CD4-positive, alpha-beta T cell treated with Interleukin-15 for 1 hour (primary cell): ENCODE results near the gene SLC30A3.

Source experiments
- DNase-seq: peaks from one replicate; pipeline ENCODE4 v3.0.0-alpha.2; 2020

SLC30A3 gene

DNA sequence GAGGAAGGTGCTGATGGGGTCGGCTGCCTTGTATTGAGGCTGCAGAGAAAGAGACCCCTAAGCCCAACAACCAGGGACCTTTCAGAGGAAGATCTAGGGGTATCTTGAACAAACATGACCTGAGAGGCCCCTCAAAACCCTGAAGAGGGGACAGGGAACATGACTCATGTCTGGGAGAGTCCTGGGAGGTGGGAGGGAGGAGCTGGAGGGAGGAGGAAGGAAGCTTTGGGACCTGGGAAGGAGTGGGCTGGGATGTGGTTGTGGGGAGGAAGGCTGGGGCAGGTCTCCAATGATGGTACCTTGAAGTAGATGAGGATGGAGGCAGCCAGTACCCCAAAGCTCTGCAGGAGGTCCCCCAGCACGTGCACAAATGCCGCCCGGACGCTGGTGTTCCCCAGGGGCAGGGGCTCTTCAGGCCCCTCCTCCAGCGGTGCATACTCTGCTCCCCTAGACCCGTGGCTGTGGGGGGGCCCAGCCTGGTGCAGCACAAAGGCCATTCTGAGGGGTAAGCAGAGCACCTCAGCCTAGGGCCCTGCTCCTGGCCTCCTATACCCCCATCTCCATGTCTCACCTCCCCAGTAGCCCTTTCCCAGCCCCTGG is 5.9 kb downstream of the SLC30A3 start:
- DNase-seq, result no peak

DNA sequence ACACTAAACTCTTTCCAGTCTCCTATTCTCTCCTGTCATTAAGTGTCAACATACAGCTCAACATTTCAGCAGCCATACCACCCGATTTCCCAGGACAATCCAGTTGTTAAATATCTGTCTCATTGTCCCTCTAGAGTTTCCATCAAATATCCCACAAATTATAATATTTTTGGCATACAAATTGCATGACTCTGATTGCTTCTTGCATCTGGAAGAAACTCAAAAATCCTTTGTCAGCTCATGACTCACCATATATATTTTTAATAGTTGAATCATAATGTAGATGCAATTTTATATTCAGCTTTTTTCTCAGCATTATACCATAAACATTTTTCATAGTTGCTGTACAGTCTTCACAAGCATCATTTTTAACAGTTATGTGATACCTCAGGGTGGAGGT is 7.2 kb downstream of the SLC30A3 start:
- no peak for DNase-seq

DNA sequence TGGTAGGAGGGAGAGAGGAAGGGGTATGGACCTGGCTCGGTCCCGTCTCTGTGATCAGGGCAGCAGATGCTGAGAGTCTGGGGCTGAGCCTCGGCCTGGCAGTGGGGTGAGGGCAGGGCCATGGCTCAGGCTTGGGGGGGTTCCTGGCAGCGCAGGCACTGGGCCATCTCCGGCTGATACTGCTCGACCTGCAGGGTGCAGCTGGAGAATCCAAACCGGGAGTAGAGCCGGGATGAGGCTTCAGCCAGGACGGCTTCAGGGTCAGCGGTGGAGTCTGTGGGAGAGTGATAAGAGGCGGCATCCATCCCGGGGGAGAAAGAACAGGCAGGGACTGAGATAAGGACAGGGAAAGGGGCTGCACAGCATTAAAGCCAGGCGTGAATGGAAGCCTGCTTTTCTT is 7.7 kb downstream of the SLC30A3 start:
- no peak for DNase-seq

DNA sequence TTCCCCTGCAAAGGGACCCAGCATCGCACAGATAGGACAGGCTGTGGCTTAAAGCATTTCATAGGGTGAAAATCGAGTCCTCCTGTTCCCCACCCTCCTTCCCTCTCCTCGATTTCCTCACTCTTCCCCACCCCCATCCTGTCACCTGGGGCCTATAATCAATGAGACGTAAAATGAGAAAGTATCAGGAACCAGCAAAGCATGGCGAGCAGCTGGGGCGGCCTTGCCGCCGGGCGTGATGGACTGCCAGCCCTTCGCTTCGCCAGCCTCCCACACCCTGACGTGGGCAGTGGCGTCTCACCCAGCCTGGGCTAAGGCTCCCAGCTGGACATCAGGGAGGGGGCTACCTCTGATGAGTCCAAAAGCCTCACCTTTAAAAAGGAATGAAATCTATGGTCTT is 11.1 kb downstream of the SLC30A3 start:
- no peak for DNase-seq

DNA sequence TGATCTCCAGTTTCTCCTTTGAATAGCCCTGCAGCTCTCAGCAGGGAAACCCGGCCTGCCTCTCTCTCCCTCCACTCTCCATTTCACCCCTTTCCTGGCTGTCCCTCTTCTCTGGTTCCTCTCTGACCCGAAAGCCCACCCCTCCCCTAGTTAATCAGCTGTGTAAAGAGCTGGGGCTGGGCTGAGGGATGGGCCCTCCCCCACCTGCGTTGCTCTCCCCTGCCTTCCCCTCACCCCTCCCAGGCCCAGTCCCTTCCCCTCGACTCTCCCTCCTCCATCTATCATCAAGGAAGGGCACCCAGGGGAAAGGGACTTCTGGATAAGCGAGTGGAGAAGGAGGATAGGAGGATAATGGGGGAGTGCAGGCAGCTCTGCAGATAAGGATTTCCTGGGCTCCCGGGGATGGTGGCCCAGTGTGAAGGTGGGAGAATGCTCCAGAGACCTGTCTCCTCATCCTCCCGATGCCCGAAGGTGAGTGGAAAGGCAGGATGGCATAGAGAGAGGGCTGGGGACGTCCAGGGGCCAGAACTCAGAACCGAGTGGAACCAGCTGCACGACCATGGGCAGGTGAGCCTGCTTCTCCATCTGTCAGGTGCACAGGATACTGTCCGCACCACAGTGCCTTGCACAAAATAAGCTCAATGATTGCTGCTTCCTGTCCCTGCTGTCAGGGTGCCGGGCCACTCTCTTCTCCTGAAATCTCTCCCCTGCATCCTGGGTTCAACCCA is 12.0 kb downstream of the SLC30A3 start:
- DNase-seq, result no peak

DNA sequence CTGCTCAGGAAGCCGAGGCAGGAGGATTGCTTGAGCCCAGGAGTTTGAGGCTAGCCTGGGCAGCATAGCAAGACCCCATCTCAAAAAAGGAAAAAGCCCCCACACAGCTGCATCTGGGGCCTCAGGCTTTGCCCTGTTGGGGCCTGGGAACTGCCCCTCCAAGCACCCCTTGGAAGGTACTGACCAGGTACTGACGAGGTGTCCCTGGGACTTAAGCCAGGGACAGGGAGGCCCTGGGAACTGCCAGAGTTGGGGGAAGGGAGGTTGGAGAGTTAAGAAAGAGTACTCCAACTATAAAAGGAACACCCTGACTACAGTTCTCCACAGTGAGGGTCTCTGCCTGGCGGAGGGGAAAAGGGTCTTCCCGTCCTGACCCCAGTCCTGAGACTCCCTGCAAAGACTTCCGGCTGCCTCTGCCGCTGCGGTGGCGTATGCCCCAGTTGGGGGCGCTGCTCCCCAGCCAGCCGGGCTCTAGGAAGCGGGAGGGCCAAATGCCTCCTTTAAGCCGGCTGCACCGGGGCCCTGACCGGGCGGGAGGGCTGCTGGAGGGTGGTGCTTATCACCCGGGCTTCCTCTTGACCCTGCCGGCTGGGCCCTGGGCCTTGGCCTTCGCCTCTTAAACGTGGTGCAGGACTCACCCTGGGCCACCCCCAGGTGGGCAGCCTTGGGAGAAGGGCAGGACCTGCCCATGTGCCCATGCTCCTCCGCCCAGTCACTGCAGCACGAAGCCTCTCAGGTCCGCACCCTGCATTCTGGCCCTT is 12.8 kb downstream of the SLC30A3 start:
- no peak for DNase-seq

DNA sequence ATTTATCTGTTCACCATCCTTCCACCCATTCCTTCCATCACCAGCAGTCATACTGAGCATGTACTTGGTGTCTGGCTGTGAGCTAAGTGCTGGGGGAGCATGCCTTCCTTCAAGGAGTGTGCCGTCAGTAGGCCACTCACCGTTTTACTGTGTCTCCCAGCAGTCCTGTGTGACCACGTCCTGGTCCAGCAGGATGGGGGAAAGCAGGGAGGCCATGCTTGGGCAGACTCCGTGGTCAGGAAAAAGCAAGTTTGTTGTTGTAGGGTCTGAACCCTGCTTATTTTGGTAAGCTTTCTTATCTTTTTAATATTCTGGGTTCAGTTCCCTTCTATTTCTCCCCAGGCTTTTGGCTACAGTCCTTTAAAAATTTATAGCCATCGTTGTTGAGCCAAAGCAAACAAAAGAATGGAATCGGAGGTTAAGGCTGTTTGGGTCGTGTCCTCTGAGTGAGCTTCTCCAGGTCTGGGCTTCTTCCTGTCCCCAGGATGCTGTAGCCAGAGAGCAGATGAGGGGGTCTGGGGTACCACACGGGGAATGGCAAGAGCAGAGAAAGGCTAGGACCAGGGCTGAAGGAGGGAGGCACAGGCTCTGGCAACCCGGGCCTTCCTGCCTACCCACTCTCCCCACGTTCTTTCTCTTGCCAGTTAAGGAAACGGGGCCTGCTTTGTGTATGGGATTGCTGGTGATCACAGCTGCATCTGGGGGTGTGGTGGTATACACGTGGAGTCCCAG is 13.5 kb downstream of the SLC30A3 start:
- no peak for DNase-seq

DNA sequence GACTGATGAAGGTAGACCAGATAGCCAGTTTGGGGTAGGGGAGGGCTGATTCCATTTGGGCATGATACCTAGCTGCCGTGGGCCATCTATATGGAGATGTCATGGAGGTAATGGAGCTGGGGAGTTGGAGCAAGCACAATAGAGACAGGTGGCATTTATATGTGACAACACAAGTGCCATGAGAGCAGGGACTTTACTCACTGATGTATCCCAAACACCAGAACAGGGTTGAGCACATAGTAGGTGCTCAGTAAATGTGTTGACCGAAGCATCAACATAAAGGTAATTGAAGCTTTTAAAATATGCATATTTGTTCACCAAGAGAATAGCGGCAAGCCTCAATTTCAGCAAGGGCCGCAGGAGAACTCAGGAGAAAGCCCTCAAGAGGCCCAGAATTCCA is 15.0 kb downstream of the SLC30A3 start:
- no peak for DNase-seq

DNA sequence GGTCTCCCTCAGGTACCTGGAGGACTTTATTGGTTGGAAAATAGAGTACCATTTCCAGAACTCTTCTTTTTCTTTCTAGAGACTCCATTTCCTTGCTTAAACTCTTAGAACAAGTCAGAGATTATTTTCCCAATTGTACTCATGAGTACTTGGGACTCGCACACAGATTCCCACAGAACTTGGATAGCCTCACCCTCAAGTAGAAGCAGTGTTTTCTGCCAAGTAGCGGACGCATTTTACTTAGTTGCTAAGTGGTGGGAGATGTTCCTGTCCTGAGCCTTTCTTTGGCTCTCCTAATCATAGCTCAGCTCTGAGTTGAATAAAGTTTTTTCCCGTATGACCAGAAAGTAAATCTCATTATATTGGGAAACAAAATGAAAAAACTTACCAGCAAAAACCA is 17.2 kb downstream of the SLC30A3 start:
- no peak for DNase-seq

DNA sequence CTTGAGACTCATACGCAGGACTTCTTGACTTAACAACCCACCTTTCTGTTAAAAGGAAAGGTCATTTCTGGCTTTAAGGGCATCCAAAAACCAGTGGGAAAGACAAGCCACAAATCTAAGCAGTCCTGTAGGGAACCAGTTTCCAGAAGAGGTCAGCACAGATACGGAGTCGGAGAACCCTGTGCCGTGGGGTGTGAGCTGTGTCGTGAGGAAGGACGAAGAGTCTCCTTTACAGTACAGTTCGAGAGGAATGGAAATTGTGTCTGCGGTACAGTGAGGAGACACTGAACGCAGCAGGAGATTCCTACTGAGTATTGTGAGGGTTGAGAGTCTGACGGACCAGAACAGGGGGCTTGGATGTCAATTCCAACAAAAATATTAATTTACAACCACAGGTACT is 17.7 kb downstream of the SLC30A3 start:
- DNase-seq, result no peak

DNA sequence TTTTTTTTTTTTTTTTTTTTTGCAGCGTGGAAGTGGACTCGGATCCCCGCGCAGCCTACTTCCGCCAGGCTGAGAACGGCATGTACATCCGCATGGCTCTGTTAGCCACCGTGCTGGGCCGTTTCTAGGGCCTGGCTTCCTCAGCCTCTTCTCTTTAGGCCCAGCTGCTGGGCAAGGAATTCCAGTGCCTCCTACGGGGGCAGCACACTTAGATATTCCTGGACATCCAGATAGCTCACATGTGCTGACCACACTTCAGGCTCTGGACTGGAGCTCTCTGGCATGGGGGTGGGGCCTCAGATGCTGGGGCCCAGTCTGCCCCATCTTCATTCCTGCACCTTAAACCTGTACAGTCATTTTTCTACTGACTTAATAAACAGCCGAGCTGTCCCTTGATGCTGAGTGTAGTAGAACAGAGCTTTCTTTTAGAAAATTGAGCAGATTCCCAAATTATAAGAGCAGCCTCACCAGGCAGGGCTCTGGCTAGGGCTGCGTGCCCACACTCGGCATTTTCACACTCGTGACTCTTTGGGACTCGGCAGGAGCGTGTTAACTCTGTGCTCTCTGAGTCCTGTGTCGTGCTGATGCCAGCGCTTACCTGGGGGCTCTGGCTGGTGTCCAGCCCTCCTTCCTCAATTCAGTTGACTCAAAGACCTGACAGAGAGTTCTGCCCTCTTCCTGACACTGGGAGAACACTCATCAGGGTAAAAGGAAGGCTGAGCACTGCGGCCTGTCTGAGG is 19.3 kb downstream of the SLC30A3 start:
- no peak for DNase-seq

DNA sequence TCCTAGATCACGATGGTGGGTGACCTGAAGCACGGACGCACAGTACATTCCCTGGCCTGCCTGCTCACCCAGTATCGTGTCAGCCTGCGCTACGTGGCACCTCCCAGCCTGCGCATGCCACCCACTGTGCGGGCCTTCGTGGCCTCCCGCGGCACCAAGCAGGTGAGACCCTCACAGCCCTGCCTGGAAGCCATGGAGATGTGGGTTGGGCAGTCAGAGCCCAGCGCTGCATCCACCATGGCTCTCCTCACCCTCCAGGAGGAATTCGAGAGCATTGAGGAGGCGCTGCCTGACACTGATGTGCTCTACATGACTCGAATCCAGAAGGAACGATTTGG is 20.3 kb downstream of the SLC30A3 start:
- no peak for DNase-seq

DNA sequence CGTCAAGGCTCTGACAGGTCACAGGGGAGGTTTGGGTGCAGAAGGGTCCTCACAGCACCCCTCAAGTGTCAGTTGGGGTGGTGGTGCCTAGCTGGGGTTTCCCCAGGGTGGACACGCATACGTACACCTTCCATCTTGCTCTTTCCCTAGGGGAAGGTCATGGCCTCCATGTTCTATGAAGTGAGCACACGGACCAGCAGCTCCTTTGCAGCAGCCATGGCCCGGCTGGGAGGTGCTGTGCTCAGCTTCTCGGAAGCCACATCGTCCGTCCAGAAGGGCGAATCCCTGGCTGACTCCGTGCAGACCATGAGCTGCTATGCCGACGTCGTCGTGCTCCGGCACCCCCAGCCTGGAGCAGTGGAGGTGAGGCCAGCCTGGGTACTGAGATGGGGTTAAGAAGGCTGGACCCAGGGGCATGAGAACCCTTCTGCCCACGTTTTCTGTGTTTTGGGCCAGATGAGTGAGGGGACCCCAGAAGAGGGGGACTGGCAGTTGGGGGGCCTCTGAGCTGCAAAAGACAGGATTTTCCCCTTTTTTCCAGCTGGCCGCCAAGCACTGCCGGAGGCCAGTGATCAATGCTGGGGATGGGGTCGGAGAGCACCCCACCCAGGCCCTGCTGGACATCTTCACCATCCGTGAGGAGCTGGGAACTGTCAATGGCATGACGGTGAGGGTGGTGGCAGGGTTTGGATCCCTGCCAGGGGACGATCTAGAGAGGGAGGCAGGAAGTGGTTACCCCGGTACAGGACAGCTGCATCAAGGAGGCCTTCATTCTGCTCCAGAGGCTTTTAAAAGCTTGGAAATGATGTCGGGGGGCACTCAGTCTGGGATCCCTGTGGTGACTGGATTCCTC is 20.9 kb downstream of the SLC30A3 start:
- DNase-seq, result no peak

DNA sequence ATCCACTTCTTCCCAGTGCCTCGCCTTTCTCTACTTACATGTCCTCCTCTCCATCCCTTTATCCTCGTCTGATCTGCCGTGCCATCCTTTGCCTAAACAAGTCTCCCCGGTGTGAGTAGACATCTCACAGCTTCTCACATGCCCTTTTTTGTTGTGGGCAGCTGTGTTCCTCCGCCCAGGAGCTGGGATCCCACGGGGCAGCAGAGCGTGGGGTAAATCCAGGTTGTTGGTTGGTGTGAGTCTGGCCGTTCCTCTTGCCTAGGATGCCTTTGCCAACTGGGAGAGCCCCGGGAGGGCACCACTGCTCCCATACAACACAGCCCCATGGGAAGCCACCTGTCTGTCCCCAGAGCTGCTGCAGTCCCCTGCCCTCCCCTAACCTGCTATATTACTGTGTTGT is 22.4 kb downstream of the SLC30A3 start:
- no peak for DNase-seq

DNA sequence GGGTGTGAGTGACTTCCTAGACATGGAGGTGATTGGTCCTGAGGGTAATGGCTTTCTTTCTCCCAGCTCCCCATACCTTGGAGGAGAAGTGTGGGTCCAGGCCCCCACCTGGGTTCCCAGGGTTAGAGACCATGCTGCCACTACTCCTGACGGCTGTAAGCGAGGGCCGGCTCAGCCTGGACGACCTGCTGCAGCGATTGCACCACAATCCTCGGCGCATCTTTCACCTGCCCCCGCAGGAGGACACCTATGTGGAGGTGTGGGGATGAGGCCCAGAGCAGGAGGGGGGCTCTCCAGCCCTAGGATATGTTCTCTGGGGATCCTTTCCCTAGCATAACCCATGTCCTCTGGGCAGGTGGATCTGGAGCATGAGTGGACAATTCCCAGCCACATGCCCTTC is 23.9 kb downstream of the SLC30A3 start:
- DNase-seq, result no peak

DNA sequence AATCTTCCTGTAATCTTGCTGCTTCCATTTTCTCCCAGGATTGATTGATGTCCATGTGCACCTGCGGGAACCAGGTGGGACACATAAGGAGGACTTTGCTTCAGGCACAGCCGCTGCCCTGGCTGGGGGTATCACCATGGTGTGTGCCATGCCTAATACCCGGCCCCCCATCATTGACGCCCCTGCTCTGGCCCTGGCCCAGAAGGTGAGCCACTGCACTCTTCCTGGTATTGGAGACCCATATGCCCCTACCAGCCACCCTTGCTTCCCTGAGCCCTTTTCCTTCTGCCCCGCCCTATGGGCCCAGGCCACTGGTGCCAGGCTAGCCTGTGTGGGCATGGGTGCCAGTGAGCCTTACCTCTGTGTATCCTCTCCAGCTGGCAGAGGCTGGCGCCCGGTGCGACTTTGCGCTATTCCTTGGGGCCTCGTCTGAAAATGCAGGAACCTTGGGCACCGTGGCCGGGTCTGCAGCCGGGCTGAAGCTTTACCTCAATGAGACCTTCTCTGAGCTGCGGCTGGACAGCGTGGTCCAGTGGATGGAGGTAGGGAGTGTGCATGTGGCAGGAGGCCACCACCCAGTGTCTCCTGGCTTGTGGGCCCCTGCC is 25.4 kb downstream of the SLC30A3 start:
- DNase-seq, result no peak

DNA sequence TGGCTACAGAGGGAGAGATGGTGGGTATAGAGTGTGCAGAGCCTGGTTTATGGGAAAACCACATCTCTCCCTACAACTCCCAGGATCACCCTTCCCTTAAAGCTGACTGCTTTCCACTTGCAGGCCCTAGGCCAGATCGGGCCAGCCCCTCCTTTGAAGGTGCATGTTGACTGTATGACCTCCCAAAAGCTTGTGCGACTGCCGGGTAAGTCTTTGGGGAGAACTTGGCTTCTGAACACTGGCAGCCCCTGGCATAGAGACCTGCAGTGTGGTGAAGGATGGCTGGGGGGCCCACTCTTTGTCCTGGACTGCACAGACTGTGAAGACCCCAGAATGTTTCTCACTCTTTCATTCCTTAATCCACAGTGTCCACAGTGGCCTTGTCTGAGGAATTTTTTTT is 26.2 kb downstream of the SLC30A3 start:
- DNase-seq, result no peak

DNA sequence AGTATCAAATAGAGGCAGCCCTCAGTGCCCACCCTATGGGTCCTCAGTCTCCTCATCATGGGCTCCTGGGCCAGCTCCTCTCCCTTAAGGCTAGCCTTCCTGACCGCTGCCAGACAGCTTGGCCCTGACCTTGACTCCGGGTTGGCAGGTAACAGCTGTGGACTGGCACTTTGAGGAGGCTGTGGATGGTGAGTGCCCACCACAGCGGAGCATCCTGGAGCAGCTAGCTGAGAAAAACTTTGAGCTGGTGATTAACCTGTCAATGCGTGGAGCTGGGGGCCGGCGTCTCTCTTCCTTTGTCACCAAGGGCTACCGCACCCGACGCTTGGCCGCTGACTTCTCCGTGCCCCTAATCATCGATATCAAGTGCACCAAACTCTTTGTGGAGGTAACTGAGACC is 26.7 kb downstream of the SLC30A3 start:
- no peak for DNase-seq

DNA sequence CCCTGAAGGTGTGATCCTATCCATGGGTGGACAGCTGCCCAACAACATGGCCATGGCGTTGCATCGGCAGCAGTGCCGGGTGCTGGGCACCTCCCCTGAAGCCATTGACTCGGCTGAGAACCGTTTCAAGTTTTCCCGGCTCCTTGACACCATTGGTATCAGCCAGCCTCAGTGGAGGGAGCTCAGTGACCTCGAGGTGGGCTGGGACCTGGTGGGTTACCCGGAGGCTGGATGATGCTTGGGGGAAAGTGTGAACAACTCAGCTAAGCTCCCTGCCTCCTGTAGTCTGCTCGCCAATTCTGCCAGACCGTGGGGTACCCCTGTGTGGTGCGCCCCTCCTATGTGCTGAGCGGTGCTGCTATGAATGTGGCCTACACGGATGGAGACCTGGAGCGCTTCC is 29.5 kb downstream of the SLC30A3 start:
- no peak for DNase-seq

DNA sequence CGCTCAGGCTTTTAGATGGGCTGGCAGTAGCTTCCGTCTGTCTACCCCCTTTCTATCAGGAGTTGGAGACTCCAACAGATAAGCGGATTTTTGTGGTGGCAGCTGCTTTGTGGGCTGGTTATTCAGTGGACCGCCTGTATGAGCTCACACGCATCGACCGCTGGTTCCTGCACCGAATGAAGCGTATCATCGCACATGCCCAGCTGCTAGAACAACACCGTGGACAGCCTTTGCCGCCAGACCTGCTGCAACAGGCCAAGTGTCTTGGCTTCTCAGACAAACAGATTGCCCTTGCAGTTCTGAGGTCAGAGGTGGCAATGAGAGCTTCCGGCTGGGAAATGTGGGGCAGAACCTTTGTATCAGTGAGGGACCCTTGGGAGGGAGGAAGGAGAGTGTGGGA is 30.9 kb downstream of the SLC30A3 start:
- no peak for DNase-seq

DNA sequence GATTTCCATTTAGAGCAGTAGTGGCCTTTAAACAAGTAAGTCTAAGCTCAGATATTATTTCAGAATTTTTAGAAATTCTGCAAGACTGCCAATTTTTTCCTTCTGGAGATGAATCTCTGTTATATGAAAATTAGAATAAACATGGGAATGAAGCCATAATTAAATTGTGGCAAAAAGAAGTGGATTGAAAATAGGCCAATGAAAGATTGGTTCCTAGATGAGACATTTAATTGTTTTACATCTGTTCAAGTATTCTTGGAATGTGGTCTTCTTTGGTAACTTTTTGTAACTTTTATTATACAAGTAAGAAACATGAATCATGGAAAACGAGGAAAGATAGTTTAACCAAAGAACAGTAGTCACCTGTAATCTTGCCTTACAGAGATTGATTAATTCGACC is 35.3 kb downstream of the SLC30A3 start:
- no peak for DNase-seq

DNA sequence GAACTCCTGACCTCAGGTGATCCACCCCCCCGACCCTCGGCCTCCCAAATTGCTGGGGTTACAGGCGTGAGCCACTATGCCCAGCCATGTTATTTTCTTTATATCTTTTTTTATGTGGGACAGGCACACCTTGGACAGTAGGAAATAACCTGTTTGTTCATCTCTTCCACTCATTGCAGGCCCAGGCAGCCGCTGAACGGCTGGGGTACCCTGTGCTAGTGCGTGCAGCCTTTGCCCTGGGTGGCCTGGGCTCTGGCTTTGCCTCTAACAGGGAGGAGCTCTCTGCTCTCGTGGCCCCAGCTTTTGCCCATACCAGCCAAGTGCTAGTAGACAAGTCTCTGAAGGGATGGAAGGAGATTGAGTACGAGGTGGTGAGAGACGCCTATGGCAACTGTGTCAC is 37.3 kb downstream of the SLC30A3 start:
- no peak for DNase-seq
